Activated CD4-positive, CD25-positive, alpha-beta regulatory T cell treated with anti-CD3 and anti-CD28 coated beads, Interleukin-2, amount 50 U/mL, for 24 hours (primary cell): ENCODE data around the gene PRSS27.

Experiments used
- ATAC-seq, 2 donors: fragments of 150-1000 bp; cut with Tn5 transposase; one replicate each; pipeline ENCODE4 v1.10.0; 2021; ENCODE audit warnings: mild to moderate bottlenecking in 1 of 2, moderate library complexity in 1 of 2

PRSS27 gene

DNA sequence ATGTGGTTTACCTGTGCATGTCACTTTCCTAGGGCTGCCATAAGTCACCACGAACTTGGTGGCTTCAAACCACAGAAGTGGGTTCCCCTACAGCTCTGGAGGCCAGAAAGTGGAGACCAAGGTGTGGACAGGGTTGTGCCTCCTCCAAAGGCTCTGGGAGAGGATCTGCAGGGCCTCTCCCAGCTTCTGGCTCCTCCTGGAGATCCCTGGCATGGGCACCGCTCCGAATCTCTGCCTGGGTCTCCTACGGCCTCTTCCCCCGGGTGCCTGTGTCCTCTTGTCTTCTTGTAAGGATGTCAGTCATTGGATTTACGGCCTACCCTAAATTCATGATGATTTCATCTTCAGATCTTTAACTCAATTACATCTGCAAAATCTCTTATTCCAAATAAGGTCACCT, 29.9 kb upstream of the PRSS27 start:
- ATAC-seq: no peak

DNA sequence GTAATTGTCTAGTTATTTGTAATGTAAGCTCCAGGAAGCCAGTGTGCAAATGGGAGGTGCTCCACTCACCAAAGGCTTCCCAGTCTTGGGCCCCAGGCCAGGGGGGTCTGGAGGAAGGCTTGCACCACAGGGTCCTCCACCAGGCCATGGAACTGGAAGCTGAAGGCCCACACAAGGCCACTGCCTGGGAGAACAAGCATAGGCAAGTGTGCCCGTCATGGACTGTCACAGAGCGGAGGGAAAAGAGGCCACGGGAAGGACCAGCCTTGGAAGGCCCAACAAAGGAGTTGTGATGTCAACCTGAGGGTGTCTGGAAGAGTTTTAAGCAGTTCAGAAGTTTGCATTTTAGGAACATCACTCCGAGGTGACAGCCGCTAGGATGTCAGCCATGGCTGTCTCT, 29.5 kb upstream of the PRSS27 start:
- no peak for ATAC-seq

DNA sequence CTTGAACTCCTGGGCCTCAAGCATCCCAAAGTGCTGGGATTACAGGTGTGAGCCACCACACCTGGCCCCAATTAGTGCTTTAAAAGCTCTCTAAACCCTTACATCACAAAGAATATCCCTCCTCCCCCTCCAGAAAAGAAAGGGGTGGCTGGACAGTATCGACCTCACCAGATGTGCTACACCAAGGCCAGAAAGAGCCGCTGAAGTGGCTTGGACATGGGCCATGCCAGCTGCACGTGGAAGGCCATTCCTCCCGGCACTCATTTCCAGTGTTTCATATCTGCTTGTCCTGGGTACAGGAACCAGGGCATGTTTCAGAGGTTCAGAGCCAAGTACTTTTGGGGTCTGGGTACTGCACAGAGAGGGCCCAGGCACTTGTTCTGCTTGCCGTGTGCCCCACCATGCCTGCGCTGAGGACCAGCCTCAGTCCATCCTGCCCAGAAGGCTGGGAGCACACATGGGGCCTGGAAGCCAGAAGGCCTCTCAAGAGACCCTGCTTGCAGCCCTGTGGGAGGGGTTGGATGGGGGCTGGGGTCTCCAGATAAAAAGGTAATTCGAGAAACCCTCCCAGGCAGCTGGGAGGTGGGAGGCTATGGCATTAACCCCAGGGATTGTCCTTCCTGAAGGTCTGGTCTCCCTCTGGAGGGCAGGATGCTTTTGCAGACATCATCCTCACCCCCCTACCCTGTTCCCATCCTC, 28.9 kb upstream of the PRSS27 start:
- ATAC-seq: no peak

DNA sequence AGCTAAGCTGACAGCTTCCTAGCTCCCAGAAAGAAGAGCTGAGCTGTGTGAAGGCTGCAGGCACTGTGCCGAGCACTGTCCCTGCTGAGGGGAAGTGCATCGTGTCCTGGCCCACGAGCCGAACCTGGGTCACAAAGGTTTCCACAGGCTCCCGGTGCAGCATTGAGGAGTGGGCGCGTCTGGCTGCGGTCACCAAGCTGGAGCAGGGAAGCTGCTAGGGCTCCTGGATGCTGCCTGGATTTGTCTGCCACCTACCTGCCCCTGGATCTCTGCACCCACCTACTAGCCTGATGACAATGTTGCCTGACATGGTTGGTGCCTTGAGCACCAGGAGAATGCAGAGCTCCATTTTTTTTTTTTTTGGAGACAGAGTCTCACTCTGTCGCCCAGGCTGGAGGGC, 25.9 kb upstream of the PRSS27 start:
- ATAC-seq: no peak

DNA sequence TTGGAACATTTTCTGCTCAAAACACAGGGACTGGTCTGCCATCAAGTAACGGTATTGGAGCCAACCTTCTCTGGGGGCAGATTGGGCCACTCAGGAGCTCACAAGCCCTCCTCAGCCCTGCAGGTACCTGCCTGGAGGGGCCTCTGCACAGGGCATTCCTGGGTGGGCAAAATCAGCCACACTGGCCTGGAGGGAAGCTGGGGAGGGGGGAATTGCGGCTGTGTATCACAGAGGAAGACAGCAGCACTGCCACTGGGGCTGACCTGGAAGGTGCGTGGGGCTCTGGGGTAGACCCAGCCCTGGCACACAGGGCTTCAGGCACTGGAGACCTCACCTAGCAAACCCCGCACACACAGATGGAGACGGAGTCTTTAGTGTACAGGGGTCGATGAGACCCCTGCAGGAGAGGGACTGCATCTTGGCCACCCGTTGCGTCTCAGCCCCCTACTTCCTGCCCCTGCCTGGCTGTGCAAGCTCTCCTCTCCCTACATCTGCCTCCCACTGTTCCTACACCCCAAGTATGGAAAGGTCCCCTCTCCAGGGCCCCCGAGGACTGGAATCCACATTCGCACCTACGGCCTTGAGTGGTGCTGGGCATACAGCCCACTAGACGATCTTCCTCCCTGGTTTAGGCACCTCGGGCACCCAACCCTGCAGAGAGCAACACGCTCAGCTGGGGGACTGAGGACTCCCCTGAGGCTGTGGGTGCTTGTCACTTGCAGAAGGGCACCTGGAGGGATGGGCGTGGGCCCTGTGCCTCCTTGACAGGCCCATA, 25.3 kb upstream of the PRSS27 start:
- ATAC-seq: no peak

DNA sequence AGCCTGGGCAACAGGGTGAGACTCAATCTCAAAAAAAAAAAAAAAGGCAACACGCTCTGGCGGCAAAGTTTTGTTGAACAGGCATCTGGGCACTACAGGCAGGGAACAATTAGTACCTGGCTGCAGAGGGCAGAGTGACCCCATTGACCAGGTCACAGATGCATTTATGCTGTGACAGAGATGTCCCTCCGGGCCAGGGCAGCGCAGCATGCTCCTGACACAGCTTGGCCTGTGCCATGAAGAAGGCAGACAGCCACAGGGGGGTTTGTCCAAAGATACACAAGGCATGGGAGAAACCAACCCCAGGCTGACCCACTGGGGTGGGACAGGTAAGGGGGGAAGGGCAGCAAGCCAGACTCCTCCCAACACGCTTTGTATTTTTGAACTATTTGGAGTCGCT, 24.7 kb upstream of the PRSS27 start:
- no peak for ATAC-seq

DNA sequence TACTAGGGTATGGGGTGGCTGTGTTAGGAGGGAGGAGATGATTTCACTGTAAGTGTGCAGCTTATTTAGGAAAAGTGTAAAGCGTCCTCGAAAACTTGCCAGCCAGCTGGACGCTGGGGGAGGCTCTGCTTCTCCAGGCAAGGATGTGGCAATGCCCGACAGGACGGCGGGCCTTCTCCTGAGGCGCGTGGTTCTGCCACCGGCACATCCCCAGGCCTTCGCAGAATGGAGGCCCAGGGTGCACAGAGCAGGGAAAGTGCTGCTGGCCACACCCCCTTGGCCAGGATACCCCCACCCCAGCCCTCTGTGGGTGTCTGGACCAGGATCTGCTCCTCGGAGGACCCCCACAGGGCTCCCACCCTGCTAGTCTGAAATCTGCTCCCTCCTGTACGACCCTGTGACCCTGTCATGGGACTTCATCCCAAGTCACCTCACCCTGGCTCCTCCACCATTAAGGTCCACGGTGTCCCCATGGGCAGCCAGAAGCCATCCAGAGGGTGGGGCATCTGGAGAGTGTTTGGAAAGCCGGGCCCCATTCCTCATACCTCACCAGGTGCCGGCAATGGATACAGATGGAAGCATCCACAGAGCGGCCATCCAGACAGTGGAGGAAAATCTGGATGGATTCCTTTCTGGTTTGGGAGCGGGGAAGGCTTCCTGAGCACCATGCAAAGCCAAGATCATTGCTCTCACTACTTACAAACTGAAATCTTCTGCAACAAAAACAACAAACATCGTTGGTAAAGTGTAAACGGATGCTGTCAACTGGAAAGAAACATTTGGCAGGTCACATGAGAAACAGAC, 23.2 kb upstream of the PRSS27 start:
- no peak for ATAC-seq

DNA sequence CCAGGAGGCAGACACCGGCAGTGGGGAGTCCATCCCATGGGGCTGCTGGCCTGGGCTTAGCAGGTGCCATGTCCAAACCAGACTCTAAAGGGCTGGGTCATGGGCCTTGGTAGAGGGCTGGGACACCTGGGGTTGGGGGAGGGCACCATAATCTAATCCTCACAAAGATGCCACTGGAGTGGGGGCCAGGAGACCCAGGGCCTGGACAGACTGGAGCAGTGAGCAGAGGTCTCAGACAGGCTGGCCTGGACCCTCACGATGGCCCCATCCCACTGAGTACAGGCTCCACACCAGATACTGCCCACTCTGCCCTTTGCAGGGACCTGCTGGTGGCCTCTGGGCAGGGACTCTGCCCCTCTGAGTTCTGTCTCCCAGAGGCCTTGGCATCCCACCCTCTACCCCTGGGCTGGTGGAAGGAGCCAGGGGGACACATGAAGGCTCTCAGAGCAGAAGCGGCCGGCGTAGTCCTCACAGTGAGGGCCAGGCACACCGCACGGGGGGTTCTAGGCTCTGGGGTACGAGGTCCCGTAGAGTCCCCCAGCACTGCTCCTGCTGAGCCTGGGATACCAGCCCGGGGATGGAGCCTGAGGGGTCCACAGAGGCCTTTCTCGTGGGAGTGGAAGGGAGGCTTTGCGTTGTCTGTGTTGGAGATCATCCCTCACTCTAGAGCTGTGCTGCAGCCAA, 22.4 kb upstream of the PRSS27 start:
- no peak for ATAC-seq

DNA sequence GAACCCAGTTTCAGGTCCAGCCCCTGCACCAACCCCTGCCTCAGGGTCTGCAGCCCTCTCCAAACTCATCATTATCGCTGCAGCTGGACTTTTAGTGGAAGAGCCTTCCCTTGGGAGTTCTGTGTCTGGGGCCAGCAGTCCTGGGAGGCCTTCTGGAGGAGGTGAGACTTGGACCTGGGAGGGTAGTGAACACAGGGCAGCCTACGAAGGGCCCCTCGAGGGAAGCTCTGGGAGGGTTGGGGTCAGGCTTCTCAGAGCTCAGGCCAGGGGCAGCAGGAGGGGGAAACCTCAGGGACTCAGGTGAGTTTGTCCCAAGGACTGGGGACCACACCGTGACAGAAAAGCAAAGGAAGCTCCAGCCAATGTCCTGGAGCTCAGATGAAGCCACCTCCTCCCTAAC, 21.1 kb upstream of the PRSS27 start:
- no peak for ATAC-seq

DNA sequence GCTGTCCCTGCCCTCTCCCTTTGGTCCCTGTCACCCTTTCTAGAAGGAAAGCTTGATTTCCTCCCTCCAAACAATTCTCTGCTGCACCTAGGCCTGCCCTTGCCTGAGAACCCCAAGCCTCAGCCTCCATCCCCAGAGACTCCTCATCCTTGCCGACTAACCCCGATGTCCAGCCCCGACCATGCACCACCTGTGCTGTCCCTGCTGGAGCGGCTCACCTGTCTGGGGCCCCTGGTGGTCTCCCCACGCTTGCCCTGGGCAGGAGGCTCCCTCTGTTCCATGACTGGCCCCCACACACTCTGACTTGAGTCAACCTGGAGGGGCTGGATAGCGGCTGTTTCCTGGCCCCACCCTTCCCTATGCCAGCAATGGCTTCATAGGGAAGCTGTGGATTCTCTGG, 20.5 kb upstream of the PRSS27 start:
- ATAC-seq: no peak

DNA sequence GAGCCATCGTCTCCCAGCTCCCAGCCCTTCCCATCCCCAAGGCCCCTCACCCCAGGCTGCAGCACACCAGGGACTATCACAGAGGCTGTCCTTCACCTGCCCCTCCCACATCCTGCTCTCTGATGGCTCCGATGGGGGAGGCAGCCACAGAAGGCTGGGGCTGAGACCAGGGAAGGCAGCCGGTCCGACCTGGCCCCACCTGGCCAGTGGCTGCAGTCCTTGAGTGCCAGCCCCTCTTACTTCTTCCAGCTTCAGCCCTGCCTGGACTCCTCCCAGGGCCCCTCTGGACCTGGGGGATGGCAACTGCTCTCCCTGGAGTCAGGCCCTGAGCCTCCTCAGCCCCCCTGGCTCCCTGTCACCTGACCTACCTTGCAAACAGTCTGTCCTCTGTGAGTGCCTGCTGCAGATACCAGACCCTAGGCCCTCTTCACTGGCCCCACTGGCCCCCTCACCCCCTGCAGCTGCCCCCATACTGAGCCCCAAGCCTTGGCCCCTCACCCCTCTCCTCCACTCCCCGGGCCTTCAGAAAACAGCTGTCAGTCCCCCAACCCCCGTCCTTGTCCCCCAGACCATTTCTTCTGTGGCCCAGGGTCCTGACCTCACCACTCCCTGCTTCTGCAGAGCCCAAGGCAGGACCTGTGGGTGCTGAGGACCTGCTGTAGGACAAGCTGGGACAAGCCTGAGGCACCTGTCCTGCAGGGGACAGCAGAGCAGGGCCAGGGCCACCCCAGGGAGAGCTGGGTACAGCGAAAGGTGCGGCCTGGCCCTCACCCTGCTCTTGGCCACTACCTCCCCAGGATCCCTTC, 19.8 kb upstream of the PRSS27 start:
- no peak for ATAC-seq

DNA sequence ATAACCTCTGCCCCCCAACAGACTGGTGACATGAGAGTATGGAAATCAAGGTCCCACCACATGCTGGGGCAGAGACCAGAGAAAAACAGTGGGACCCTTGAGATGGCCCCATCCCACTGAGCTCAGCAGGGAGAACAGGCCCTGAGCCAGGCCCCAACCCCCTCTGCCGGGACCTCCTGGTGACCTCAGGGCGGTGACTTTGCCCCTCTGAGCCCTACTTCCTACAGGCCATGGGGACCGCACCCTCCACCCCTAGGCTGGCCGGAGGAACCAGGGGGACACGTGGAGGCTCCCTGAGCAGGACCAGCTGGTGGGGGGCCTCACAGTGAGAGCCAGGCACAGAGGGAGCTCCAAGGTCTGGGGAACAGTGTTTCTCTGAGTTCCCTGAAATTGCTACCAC, 18.6 kb upstream of the PRSS27 start:
- no peak for ATAC-seq

DNA sequence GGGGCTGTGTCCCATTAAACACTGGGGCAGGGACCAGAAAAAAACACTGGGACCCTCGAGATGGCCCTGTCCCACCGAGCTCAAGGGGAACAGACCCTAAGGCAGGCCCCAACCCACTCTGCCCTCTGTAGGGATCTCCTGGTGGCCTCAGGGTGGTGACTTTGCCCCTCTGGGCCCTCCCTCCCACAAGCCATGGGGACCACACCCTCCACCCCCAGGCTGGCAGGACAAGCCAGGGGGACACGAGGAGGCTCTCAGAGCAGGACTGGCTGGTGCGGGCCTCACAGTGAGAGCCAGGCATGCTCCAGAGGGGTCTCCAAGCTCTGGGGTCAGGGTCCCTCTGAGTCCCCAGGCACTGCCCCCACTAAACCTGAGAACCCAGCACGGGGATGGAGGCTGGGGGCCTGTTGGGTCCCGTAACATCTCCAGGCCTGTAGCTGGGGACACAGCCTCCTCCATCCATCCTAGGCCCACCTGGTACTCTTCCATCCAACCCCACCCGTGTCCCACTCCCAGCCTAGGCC, 17.9 kb upstream of the PRSS27 start:
- ATAC-seq: no peak

DNA sequence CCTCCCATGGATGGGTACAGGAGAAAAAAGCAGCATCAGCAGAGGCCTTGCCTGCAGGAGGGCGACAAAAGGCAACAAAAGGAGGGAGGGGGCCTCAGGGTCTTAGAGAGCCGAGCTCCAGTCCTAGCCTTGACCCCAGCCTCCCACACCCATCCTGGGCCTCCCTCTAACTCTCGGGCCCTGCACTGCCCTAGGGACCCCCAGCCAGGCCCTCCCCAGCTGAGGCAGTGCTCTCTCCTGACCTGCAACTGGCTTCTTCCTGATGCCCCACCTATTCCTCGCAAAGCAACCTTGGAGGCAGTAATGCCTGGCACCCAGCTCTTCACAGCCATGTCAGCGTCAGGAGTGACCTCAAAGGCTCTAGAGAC, 17.2 kb upstream of the PRSS27 start:
- no peak for ATAC-seq

DNA sequence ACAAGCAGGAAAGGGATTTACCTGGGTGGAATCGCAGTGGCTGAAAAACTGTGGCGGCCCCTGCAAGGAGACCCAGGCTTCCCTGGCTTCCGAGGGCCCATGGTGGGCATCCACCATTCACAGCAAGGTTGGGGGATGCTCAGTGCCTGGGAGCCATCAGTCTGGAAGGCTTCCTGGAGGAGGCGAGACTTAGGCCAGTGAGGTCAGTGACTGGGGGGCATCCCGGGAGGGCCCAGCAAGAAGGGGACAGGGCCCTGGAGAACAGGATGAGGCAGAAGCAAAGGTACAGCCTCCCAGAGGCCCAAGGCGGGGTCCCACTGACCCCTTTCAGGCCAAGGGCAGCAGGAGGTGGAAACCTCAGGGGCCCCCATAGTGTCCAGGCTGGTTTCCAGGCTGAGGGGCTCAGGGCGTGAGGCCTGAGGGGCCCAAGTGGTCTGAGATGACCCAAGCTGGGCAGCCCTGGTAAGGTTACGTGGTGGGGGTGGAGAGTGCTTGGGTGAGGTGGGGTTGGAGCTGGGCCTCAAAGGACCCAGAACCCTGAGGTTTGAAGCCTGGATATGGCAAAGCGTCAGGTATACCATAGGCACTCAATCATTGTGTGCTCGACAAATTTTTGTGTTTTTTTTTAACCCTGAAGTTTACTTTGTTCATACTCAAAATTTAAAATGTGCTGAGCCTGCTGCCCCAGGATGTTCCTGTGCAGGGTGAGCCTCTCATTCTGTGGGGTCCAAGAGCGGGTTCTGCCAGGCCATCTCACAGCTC, 16.6 kb upstream of the PRSS27 start:
- no peak for ATAC-seq

DNA sequence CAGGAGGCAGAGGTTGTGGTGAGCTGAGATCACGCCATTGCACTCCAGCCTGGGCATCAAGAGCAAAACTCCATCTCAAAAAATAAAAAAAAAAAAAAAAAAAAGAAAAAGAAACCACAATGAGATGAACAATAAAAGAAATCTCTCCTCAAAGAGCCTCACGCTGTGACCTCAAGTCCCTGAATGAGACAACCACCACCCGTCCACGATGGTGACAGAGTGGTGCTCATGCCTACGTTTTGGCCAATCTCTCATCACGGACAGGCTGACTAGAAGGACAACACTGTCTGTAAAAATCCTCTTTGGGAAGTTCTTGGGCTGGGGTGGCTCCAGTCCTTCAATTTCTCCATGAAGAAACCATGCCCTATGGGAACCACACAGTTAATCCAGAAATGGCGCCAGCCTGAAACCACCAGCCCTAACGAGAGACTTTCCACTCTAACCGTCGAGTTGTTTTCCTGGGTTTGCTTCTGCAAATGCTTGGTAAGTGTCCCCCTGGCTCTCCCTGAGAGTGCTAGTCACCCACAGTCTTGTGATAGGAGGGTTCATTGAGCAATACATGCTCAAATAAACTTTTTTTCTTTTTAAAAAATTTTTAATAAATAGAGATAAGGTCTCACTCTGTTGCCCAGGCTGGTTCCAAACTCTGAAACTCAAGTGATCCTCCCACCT, 15.0 kb upstream of the PRSS27 start:
- no peak for ATAC-seq

DNA sequence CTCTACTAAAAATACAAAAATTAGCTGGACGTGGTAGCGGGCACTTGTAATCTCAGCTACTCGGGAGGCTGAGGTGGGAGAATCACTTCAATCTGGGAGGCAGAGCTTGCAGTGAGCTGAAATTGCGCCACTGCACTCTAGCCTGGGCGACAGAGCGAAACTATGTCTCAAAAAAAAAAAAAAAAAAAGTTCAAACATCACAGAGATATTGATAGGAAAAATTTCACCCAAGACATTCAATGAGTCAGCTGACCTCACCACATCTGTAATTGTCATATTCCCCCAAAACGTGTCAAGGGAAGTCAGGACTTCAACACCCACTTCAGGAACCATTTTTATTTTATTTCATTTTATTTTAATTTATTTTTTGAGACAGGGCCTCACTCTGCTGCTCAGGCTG, 8.0 kb upstream of the PRSS27 start:
- peak in 1 of 2 donors; percentile 51 for ATAC-seq

DNA sequence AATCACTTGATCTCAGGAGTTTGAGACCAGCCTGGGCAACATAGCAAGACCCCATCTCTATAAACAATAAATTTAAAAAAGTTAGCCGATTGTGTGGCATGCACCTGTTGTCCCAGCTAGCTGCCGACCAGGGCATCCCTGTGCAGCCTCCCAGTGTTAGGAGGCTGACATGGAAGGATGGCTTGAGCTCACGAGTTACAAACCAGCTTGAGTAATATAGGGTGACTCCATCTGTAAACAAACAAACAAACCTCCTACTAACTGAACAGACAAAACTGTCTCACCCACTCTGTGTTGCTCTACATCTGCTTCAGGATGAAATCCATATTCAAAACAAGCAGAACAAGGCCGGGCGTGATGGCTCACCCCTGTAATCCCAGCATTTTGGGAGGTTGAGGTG, 6.9 kb upstream of the PRSS27 start:
- ATAC-seq: no peak

DNA sequence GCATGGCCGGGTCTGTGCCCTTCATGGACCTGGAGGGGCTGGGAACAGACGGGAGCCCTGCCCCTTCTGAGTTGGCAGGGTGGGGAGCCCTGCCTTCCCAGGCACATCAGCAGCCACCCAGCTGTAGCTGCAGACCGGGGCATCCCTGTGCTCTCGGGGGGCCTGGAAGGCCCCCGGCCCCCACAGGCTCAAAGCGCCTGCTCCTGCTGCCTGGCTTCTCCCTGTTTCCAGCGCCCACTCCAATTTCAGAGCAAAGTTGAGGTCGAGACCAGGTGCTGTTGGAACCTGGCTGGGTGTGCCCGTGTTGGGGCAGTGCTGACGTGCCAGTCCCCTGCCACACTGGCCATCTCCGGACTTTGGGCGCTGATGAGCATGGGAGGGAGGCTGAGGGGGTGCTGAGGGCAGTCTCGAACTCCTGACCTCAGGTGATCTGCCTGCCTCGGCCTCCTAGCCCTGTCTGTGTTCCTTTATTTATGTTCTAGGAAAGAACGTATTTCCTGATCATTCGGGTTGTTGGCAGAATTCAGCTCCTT, 4.9 kb upstream of the PRSS27 start:
- no peak for ATAC-seq

DNA sequence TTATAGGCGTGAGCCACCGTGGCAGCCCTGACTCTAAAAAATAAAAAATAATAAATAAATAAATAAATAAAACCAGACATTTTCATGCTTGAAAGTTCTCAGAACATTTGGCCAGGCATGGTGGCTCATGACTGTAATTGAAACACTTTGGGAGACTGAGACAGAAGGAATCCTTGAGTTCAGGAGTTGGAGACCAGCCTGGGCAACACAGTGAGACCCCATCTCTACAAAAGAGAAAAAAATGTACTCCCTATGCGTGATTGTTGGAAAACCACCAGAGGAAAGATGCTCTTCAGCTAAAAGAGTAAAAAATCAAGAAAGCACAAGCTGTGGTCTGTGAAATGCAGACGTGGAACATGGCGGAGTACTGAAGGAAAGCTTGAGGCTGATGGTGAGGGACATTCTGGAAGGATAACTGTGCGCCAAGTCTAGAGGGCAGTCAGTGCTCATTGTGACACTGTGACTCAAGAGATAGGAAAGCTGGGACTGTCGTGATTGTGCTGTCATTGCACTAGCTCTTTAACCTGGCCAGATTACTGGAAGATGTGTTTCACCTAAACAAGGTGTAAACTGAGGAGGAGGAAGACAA, 4.2 kb upstream of the PRSS27 start:
- no peak for ATAC-seq
